Superior temporal gyrus (tissue), 1 donor: ENCODE results near the gene SHROOM2.

ENCODE experiments used
- DNase-seq: peaks from one replicate; pipeline ENCODE4 v3.0.0-alpha.2; 2016; ENCODE audit errors: extremely low spot score

Gene SHROOM2

GRCh38 chrX:9899640-9900111, 113.4 kb downstream of the SHROOM2 start:
- peak; percentile 86 for DNase-seq

- DNase-seq = no peak
Measured at GRCh38 chrX:9902656-9903055, 116.4 kb downstream of the SHROOM2 start.

- DNase-seq = no peak
Measured at GRCh38 chrX:9903146-9903545, 116.9 kb downstream of the SHROOM2 start.

GRCh38 chrX:9905288-9905687, 119.1 kb downstream of the SHROOM2 start:
- no peak for DNase-seq

DNA sequence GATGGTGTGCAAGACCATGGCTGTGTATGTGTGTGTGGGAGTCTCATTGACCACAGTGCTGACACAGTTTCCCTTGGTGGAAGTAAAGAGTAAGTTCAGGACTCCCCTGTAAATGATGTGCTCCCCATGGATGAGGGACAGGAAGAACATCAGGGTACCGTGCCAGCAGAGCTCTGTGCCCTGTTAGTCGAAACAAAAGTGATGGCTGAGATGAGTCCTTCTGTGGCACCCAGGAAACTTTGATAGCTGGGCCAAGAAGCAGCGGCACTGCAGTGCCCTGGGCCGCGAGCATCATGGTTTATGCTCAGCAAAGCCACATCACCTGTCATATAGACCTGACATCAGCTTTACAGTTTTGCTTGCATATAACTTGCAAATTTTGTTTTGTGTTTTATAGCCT, 119.5 kb downstream of the SHROOM2 start:
- DNase-seq = no peak

GRCh38 chrX:9906919-9907318, 120.7 kb downstream of the SHROOM2 start:
- DNase-seq = no peak

GRCh38 chrX:9907645-9908387, 121.6 kb downstream of the SHROOM2 start:
- no peak for DNase-seq

DNA sequence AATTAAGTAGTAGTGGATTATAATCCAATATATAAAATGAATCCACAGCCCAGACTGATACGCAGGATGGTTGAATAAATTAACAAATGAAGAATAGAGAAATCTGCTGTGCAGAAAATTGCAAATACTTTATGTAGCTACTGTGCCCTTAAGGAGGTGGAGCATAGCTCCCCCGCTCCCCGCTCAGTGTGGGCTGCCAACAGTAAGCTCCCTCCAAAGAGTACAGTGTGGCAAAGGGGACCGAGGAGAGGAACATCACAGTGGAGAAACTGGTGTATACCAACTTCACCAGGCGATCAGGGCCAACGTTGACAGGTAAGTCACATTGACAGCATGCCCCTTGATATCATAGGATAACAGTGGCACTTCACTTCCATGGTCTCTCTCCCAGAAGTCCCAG, 123.0 kb downstream of the SHROOM2 start:
- no peak for DNase-seq

DNA sequence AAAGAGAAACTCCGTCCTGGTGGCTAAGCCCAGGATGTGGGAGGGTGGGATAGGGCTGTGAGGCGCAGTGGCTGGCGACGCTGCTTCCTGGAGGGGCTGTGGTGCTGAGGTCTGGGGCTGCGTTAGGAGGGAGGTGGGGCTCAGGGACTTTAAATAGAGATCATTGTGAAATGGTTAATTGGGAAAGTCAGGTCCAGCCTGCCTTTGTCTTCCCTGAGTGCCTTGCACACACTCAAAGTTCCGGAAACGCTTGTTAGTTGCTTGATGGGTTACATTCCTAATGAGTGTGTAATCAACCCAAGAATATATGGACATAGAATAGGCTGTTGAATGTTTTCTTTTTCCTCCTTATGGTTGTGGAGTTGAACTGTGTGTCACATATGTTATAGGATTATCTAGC, 125.3 kb downstream of the SHROOM2 start:
- no peak for DNase-seq

GRCh38 chrX:9912351-9913145, 126.3 kb downstream of the SHROOM2 start:
- peak; percentile 26 for DNase-seq

- no peak for DNase-seq
Measured at GRCh38 chrX:9913146-9913433, 126.9 kb downstream of the SHROOM2 start.

DNA sequence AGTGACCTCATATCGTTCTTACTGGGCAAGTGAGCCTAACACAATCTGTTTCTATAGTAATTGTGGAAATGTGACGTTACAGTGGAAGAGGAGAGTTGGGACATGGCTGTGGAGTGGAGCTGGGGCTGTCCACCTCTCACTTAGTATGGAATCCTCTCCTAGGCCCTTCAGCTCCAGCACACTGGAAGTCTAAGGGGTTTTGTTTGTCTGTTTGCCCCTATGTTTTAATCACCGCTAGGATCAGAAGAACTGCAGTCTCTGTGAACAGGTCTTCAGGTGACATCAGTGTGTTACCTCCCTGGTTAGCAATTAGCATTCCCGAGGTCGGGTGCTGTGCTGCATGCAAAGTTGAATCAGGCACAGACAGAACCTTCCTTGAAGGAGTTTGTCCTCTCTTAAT, 131.6 kb downstream of the SHROOM2 start:
- DNase-seq = no peak

GRCh38 chrX:9919632-9920172, 133.5 kb downstream of the SHROOM2 start:
- DNase-seq = no peak

- DNase-seq = no peak
Measured at GRCh38 chrX:9921407-9921806, 135.2 kb downstream of the SHROOM2 start.

DNA sequence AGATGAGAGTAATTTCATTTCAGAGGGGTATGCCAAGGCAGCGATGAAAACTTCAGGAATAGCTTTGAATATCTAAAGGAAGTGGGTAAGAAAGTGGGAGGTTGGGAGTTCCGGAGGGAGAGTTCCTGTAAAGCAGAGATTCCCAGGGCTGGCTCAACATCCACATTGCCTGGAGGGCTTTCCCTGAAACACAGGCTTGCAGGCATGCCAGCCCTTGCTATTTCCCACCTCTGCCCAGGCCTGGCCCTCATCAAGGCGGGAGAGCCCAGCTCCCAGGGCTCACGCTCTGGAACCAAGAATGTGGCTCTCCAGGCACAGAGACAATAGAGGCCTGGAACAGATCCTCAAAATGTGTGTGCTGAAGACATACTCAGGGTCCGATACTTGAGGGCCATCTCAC, 137.1 kb downstream of the SHROOM2 start:
- DNase-seq = no peak

DNA sequence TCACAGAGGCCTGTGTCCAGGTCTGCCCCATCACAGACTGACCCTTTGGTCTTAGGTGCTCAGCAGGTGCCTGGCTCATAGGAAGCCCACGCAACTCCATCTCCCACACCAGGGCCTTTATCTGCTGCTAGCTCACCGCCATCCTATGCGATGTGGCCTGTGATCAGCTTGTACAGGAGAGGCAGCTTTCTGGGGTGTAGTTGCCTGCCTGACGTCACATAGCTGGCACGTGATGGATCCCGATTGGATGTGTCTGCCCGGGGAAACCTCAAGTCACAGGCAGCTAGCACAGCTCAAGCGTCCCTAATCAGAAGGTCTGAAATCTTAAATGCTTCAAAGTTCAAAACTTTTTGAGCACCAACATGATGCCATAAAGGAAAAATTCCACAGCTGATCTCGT, 139.8 kb downstream of the SHROOM2 start:
- no peak for DNase-seq

DNA sequence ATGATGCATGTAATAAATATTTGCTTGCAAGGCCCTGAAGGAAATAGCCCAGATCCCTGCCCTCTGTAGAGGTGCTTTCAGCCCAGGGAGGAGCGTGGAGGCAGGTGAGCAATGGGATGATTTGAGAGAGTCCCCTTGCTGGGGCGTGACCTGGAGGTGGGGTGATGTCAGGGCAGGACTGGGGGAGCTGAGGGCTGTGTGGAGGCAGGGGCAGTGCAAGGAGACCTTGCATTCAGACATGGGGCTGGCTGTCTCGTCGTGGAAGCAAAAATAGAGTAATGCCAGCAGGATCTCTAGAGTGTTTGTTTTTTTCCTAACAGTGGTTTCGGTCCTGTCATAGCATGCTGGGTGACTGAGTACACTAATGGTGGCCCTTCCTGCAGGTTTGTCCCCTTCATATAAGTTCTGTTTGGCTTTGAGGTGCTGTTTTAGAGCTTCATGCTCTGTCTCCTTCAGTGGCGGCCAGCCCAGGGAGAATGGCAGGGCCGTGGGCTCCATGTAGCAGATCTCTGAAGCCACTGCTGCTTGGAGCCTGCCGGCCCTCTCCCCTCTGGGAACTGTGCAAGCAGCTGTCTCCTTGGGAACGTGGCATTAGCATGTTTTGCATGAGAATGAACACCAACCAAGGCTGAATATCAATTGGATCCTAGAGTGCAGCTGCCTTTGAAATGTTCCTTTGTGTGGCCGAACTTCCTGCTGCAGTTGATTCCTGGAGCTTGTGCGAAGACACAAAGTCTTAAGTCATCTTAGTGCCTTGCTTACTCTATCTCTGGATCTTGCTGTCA, 141.7 kb downstream of the SHROOM2 start:
- peak; percentile 57 for DNase-seq

DNA sequence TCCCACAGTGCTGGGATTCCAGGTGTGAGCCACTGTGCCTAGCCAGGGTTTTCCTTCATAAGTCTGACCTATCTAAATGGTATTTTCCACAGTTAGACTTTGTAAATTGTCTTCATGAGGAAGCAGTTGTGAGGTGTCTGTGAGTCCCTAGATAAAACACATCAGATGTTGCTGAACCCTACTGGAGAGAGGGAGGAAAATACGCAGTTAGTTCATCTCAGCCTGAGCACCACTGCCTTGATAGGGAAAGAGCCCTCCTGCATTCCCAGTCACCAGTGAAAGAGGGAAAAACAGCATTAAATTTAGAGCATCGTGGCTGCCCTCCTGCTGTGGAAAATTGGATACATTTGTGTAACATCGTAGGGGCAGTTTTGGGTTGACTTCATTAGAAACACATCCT, 149.2 kb downstream of the SHROOM2 start:
- no peak for DNase-seq

- no peak for DNase-seq
Measured at GRCh38 chrX:9937761-9938160, 151.5 kb downstream of the SHROOM2 start.

GRCh38 chrX:9938516-9938915, 152.3 kb downstream of the SHROOM2 start:
- DNase-seq = no peak

GRCh38 chrX:9940421-9940820, 154.2 kb downstream of the SHROOM2 start:
- DNase-seq = peak; percentile 45

DNA sequence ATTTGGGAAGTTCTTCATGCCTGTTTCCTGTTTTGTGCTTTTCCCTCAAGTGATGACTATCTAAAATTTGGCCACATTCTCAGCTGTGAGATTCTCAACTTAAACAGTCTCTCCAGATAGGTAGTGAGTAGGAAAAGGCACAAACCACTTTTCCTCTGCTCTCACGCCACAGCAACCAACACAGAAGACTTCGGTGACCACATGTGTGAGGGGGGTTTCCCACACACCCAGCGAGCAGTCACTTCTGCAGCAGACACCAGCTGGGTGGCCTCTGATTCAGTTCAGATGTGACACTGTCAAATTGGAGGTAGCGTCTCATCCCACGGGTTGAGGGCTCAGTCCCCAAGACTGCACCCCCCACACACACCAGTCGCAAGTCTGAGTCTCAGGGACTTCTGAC, 155.9 kb downstream of the SHROOM2 start:
- DNase-seq = no peak
